Hepatocyte (in vitro differentiated cells): ENCODE data around the gene ZBTB20. TPM values are rescaled to one million over a fixed set of nuclear protein-coding genes. Genes with fewer than 3 reads are reported as not detected.

Source experiments
- DNase-seq: peaks from one replicate; pipeline ENCODE4 v3.0.0-alpha.2; 2016; ENCODE audit warnings: low spot score
- H2AFZ ChIP-seq: fragments of 200-600 bp; sonication (generic); 2 replicates; pipeline ENCODE4 v1.6.0; 2016; ENCODE audit warnings: antibody characterized with exemption, mild to moderate bottlenecking
- H3K27ac ChIP-seq: fragments of 200-600 bp; sonication (generic); 2 replicates; pipeline ENCODE4 v1.5.1; 2016; ENCODE audit warnings: mild to moderate bottlenecking
- H3K27me3 ChIP-seq: fragments of 200-600 bp; sonication (generic); 2 replicates; pipeline ENCODE4 v1.6.1; 2016
- H3K36me3 ChIP-seq: fragments of 200-600 bp; sonication (generic); replicated peaks from 2 replicates; pipeline ENCODE4 v1.5.1; 2016; ENCODE audit warnings: low read depth; ENCODE audit not compliant: insufficient read depth
- H3K4me1 ChIP-seq: fragments of 200-600 bp; sonication (generic); 2 replicates; pipeline ENCODE4 v1.5.1; 2016; ENCODE audit warnings: mild to moderate bottlenecking, moderate library complexity; ENCODE audit not compliant: insufficient read depth
- H3K4me2 ChIP-seq: fragments of 200-600 bp; sonication (generic); 2 replicates; pipeline ENCODE4 v1.6.0; 2016
- H3K4me3 ChIP-seq: fragments of 200-600 bp; sonication (generic); 2 replicates; pipeline ENCODE4 v1.5.1; 2016; ENCODE audit warnings: mild to moderate bottlenecking
- H3K79me2 ChIP-seq: fragments of 200-600 bp; sonication (generic); 2 replicates; pipeline ENCODE4 v1.6.0; 2017; ENCODE audit warnings: mild to moderate bottlenecking
- H3K9me2 ChIP-seq: fragments of 200-600 bp; sonication (generic); replicated peaks from 2 replicates; pipeline ENCODE4 v1.6.0; 2017; ENCODE audit warnings: mild to moderate bottlenecking; ENCODE audit not compliant: insufficient read depth
- H3K9me3 ChIP-seq: fragments of 200-600 bp; sonication (generic); 2 replicates; pipeline ENCODE4 v1.5.1; 2016; ENCODE audit warnings: low read depth, mild to moderate bottlenecking
- H4K20me1 ChIP-seq: fragments of 200-600 bp; sonication (generic); 2 replicates; pipeline ENCODE4 v1.6.0; 2016; ENCODE audit warnings: mild to moderate bottlenecking; ENCODE audit not compliant: insufficient read depth, poor library complexity, severe bottlenecking
- CTCF ChIP-seq: fragments of 200-600 bp; sonication (generic); IDR thresholded peaks from 2 replicates; pipeline ENCODE4 v1.5.1; 2016; ENCODE audit warnings: antibody characterized with exemption, mild to moderate bottlenecking; ENCODE audit not compliant: poor library complexity
- EZH2 ChIP-seq: fragments of 200-600 bp; sonication (generic); IDR thresholded peaks from 2 replicates; pipeline ENCODE4 v1.6.1; 2016; ENCODE audit warnings: antibody characterized with exemption, mild to moderate bottlenecking, borderline replicate concordance
- EZH2phosphoT487 ChIP-seq: fragments of 200-600 bp; sonication (generic); IDR thresholded peaks from one replicate; pipeline ENCODE4 v1.6.1; 2018; ENCODE audit warnings: antibody characterized with exemption, mild to moderate bottlenecking, low read depth, moderate library complexity; ENCODE audit not compliant: unreplicated experiment, severe bottlenecking
- WGBS: methylation state at CpG from one replicate; pipeline ENCODE4 v1.1.6; 2016; ENCODE audit warnings: low lambda C conversion rate; ENCODE audit errors: missing lambda C conversion rate; 5-methylcytosine and 5-hydroxymethylcytosine counted together
- polyA plus RNA-seq: library from polyadenylated mRNA; unstranded; fragments of >200 nt; fragmentation: Nextera tagmentation; extraction: Ambion mirVana; gene quantifications from 2 replicates; pipeline ENCODE4 v1.2.1, GENCODE V29; 2016
- total RNA-seq: library from RNA; depleted of rRNA; stranded (reverse); fragments of >200 nt; gene quantifications from 2 replicates; pipeline ENCODE4 v1.2.3, GENCODE V29; 2014

ZBTB20 gene
- total and polyA plus RNA-seq, 2 experiments from 2014 or later = 25.8 to 28.0 TPM

- WGBS = 91% methylated on average over 2 of the region's 2 CpGs
- TF ChIP-seq CTCF = no peak
- no peaks in the 10 kb centered on the region for H3K36me3 ChIP-seq
Observed at GRCh38 chr3:114510201-114510600, 636.9 kb downstream of the ZBTB20 start.

GRCh38 chr3:114509756-114510155 lies 637.3 kb downstream of the ZBTB20 start:
- no peaks in the 10 kb centered on the region for H3K9me3 ChIP-seq
- no peak overlapping the region for H3K27ac ChIP-seq
- H3K9me2 ChIP-seq = no peaks in the 10 kb centered on the region
- H3K36me3 ChIP-seq = no peaks in the 10 kb centered on the region
- H3K4me2 ChIP-seq = no peak overlapping the region
- TF ChIP-seq EZH2phosphoT487 (no peak), CTCF (no peak), EZH2 (no peak)
- H3K79me2 ChIP-seq = no peaks in the 10 kb centered on the region
- no peaks in the 10 kb centered on the region for H4K20me1 ChIP-seq
- H3K4me3 ChIP-seq = no peak overlapping the region
- H2AFZ ChIP-seq = no peak overlapping the region
- 68% methylated on average over 5 of the region's 5 CpGs for WGBS
- DNase-seq = no peak
- H3K27me3 ChIP-seq = no peaks in the 10 kb centered on the region
- H3K4me1 ChIP-seq = no peaks in the 10 kb centered on the region

More at GRCh38 chr3:114510201-114510600, 636.9 kb downstream of the ZBTB20 start:
- Histone ChIP-seq H3K4me1 (no peaks in the 10 kb centered on the region), H3K9me3 (no peaks in the 10 kb centered on the region), H3K4me2 (no peak overlapping the region), H3K4me3 (no peak overlapping the region), H4K20me1 (no peaks in the 10 kb centered on the region), H3K27ac (no peak overlapping the region), H3K79me2 (no peaks in the 10 kb centered on the region), H2AFZ (no peak overlapping the region), H3K27me3 (no peaks in the 10 kb centered on the region), H3K9me2 (no peaks in the 10 kb centered on the region)
- no peak for DNase-seq

GRCh38 chr3:114508976-114509375 lies 638.1 kb downstream of the ZBTB20 start:
- Histone ChIP-seq H3K4me3 (no peak overlapping the region), H3K36me3 (no peaks in the 10 kb centered on the region), H3K27me3 (no peaks in the 10 kb centered on the region), H3K79me2 (no peaks in the 10 kb centered on the region), H3K9me3 (no peaks in the 10 kb centered on the region), H3K27ac (no peak overlapping the region), H3K9me2 (no peaks in the 10 kb centered on the region), H4K20me1 (no peaks in the 10 kb centered on the region), H3K4me2 (no peak overlapping the region), H2AFZ (no peak overlapping the region), H3K4me1 (no peaks in the 10 kb centered on the region)
- TF ChIP-seq EZH2phosphoT487 = no peak
- no peak for TF ChIP-seq CTCF
- no peak for TF ChIP-seq EZH2
- DNase-seq = no peak
- 83% methylated on average over 1 of the region's 1 CpG for WGBS

- Histone ChIP-seq H3K9me3 (no peaks in the 10 kb centered on the region), H2AFZ (no peak overlapping the region), H3K9me2 (no peaks in the 10 kb centered on the region), H3K4me1 (no peaks in the 10 kb centered on the region), H3K79me2 (no peaks in the 10 kb centered on the region), H4K20me1 (no peaks in the 10 kb centered on the region), H3K4me2 (no peak overlapping the region), H3K36me3 (no peaks in the 10 kb centered on the region), H3K27ac (no peak overlapping the region), H3K4me3 (no peak overlapping the region), H3K27me3 (no peaks in the 10 kb centered on the region)
- no peak for DNase-seq
- WGBS = 89% methylated on average over 1 of the region's 1 CpG
- TF ChIP-seq EZH2 (no peak), CTCF (no peak), EZH2phosphoT487 (no peak)
Observed at GRCh38 chr3:114508208-114508607, 638.9 kb downstream of the ZBTB20 start.
